DMS153 treated with DMSO at 0.1 percent for 48 hours (cell line): ENCODE results near the gene MELTF.

ENCODE experiments used
- DNase-seq: peaks from one replicate; lab custom pipeline; 2025; ENCODE audit not compliant: unreplicated experiment; lab: John Stamatoyannopoulos, UW

Gene MELTF

DNA sequence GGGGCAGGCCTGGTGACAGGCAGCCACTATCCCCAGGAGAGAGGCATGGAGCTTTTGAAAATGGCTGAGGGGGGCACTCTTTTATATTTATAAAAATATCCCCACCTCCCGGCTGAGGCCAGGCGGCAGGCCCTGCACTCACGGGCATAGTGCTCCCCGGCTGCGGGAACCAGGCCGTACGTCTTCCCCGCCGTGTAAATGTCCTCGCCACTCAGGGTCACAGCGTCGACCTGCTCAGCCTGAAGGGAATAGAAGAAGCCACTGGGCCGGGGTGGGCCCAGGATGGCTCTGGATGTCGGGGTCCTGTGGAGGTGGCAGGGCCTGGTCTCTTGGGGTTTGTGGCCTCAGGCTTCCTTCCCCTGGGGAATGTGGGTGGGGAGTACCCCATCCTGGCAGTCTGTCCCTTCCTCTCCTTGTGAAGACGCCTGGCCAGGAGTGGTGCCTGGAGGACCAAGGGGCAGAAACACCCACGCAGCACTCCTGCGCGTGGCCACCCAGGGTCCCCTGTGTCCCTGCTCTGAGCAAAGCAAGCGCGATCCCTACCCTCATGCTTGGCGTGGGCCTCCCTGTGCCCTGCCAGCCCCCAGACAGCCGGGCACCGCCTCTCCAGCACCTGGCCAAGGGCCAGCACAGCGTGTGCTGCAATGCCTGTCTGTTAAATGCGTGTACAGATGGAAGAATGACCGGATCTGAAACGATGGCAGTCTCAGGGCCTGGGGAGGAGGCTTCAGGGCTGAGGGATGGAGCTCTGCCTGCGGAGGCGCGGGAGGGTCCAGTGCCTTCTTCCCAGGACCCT, 18.9 kb downstream of the MELTF start:
- DNase-seq, result no peak

DNA sequence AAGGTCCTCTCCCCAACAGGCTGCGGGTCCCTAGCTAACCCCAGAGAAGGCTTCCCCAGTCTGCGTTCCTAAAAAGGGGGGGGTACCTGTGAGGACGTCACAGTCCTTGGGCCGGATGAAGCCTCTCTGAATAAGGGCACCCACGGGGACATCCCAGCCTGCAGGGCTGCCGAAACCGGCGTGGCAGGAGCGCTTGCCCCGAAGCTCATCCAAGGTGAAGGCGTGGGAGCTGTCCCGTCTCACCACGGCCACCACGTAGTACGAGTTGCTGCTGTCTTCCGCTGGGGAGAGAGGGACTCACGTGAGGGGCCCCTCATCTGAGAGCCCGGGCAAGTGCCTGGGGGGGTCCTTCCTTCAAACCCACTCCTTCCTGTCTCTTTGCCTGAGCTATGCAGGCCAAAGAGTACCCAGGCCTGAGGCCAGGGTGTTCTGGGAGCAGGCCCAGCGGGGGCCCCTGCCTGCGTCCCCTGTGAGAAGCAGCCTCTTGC, 20.0 kb downstream of the MELTF start:
- no peak for DNase-seq

DNA sequence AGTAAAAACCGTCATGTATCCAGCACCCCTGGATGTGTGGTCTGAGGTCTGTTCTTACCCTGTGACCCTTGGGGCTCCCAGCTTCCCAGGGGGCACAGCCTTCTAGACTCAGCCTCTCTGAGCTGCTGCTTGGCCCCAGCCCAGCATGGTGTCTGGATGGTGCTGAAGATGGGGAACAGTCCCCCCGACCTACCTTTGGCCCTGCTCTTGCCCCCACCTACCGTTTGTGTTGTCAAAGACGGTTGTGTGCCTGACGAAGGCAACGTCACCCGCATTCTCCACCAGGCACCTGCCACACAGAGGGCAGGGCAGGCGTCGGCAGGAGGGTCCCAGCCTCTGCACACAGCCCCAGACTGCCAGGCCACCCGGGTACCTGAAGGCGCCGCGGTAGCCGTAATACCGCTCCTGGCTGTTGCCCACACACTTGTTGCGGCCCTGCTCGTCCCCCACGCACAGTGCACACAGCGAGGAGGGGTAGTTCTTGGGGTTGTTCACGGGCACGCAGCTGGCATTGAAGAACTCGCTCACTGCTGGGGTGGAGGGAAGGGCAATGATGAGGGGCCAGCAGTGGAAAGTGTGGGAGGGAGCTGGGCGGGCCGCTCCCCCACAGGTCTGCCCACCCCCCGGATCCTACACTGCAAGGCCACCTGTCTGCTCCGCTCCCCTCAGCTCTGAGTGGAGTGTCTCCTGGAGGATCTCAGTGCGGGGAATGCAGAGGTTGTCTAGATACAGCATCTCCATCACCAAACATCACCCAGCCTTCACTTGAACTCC, 21.0 kb downstream of the MELTF start:
- DNase-seq, result no peak

DNA sequence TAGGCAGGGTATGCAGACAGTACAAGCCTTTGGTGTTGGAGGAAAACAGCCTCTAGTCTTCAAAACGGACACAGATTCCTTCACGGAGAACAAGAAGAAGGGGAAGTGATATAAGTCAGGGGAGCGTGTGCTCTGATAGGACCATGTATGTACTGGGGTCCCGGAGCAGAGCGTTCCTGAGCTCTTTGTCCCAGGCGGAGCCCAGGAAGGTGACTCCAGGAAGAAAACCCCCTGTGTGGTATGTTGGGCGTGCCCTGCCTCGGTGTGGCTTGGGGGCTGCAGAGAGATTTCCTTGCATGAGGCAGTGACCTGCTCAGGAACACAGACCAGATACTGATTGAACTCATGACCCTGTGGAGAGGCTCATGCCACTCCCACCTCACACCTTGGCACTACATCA, 21.7 kb downstream of the MELTF start:
- DNase-seq, result no peak

DNA sequence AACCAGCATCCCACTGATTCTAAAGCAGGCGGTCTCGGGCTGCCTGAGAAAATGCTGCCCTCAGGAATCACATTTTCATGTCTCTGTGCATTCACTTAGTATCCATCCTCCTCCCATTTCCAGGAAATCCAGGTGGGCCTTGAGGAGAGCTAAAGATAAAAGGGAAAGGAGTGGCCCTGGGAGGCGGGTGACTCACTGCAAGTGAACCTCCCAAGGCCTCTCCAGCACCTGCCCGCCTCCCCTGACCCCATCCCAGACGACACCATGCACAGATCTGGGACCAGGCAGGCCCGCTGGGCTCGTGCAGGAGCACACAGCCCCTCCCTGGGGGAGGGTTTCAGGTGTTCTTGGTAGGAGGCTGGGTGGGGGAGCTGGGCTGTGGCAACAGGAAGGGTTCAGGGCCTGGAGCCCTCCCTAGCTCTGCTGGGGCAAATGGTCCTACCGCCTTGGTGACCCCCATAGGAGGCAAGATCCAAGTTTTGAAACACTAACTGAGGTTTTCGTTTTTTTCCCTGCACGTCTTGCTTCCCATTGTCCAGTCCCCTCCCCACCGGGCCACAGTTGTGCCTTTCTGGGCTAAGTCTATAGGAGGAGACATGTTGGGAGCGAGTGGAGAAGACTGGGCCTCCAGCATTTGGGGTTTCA, 22.2 kb downstream of the MELTF start:
- DNase-seq, result no peak

DNA sequence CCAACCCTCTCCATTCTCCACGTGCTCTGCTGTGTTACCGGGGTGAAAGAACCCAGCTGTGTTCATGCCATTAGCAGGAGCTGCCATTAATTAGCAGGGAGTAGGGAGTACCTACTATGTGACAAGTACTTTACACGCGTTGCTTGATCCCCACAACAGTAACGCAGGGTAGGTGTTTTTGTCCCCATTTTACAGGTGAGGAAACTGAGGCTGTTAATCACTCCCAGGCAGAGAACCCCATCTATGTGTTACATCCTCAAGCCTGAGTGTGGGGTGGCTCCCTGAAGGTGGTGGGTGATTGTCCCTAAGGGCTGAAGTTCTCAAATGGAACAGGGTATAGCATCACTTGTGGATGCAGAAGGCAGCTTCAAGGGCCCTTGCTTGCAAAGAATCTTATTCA, 22.8 kb downstream of the MELTF start:
- no peak for DNase-seq

DNA sequence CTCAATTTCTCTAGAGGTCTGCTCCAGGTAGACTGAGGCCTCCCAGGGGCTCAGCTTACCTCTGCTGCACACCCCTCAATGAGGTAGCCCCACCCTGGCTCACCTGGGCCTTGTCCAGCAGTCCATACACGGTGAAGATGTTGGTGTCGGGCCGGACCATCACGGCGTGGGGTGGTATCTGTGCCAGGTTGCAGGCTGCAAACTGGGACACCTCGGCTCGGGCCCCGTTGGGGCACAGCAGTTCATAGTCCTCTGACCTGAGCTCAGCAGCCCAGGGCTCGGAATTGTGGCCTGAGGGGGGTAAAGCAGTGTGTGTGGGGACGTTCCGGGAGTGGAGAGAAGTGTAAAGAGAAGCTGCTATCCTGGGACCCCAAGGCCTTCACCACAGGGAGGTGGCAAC, 23.2 kb downstream of the MELTF start:
- DNase-seq, result no peak

- peak; percentile 37 for DNase-seq
Measured at GRCh38 chr3:197003461-197004385, 25.9 kb downstream of the MELTF start.

GRCh38 chr3:197002701-197003454, 26.7 kb downstream of the MELTF start:
- DNase-seq, result peak; percentile 69

DNA sequence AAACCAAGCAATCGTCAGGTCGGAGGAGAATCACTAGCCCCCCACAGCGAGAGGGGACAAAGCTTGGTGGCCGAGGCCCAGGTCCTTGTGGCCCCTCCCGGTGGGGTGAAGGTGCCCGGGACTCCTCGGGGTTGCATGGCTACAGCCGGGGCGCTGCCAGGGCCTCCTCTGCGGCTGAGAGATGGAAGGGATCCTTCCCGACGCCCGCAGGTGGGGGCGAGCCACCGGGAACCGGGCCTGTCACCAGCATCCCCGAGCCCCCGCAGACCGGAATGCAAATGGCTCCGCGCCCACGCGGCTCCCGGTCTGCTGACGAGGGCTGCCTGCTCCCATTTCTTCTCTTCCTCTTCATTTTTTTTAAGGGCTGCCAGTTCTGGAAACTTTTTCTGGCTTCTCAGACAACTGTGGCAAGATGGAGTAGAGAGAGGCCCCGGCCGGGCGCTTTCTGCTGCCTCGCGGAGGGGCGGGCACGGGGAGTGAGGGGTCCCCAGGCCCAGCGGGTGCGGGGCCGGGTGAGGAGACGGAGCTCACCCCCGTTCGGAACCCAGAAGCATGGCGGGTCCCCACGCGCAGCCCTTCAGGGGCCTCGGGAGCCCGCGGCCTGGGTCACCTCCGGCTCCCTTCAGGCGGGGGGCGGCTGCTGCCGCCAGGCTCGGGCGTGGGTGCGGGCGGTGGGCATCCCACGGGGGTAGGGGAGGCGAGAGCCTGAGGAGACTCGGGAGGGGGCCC, 27.5 kb downstream of the MELTF start:
- DNase-seq, result no peak

DNA sequence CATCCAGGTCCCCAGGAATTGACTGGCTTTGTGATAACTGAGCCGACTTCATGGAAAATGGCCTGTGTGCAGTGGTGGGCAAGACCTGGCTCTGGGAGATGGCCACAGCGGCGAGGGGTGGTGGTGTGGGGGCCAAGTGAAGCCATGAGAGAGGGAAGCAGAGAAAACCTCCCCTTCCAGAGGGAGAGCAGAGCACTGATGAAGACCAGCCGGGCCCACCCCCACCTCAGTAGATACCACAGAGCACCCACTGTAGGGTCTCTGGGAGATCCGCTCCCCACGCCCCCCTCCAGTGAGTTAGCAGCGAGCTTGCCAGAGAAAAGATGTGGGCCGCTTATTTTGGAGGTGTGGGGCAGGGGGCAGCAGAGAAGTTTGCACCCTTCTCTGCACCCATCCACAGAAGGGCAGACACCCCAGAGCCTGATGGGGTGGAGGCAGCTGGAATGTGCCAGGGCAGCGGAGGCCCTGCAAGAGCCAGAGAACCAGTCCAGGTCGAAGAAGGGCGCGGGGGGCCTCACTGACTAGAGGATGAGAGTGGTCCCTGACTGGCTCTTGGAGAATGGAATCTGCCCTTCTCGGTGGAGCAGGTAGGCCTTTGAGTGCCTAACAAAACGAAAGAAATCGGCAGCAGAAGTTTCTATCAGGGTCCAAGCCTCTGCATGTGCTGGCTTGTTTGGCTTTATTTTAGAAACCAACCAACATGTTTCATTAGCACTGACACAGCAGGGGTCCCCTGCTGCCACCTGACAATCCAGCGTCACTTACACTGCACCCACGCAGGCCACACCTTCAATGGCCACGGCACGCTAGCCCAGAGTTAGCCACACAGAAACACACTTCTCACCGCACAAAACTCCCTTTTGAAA, 28.3 kb downstream of the MELTF start:
- peak; percentile 40 for DNase-seq

GRCh38 chr3:197000211-197000610, 29.4 kb downstream of the MELTF start:
- no peak for DNase-seq

GRCh38 chr3:196998966-196999760, 30.5 kb downstream of the MELTF start:
- DNase-seq, result no peak

- DNase-seq, result no peak
Measured at GRCh38 chr3:196997311-196997710, 32.3 kb downstream of the MELTF start.

- DNase-seq, result no peak
Measured at GRCh38 chr3:196996454-196997265, 33.0 kb downstream of the MELTF start.

- no peak for DNase-seq
Measured at GRCh38 chr3:196995646-196996355, 33.8 kb downstream of the MELTF start.
